C4-2B (cell line): Measurements from ENCODE around the gene STK40.

Experiments used
- H3K27ac ChIP-seq: fragments of 450-650 bp; 2 replicates; pipeline ENCODE4 v1.5.1; 2017
- CTCF ChIP-seq: fragments of 450-650 bp; conservative IDR thresholded peaks from 2 replicates; pipeline ENCODE4 v1.5.1; 2017; ENCODE audit warnings: mild to moderate bottlenecking
- ZFX ChIP-seq: fragments of 450-650 bp; IDR thresholded peaks from 2 replicates; pipeline ENCODE4 v1.6.1; 2017

Gene STK40

DNA sequence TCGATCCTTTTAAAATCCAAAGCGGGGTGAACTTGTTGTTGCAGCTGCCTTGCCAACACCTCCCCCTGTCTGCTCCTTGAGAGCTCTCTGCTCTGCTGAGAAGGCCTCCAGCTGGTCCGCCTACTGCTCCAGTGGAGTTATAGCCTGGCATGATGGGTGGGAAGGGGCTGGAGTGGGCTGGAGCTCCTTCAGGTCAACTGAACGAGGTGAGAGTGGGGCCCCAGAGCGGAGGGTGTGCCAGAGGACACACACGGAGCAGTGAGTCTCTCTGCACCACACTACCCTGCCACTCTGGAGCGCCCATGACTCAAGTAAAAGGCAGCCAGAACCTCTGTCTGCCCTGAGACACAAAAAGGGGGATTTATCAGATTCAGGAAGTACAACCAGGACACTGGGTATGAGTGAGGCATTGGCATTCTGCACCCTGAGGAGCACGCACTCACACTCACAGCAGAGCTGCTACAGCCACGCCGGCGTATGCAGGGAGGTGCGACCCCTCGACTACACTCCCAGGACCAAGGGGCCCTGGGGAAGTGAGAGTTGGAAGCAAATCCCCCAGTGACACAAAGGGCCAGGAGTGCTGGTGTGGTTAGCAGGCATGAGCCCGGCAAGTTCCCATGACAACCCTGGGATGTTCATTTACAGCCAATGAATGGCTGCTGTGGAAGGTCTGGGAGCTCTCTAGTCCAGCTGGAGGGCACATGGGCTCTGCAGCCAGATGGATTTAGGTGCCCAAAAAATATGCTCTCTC, 34.3 kb downstream of the STK40 start:
- TF ChIP-seq CTCF, result no peak
- TF ChIP-seq ZFX, result no peak
- H3K27ac ChIP-seq, result no peak overlapping the region

DNA sequence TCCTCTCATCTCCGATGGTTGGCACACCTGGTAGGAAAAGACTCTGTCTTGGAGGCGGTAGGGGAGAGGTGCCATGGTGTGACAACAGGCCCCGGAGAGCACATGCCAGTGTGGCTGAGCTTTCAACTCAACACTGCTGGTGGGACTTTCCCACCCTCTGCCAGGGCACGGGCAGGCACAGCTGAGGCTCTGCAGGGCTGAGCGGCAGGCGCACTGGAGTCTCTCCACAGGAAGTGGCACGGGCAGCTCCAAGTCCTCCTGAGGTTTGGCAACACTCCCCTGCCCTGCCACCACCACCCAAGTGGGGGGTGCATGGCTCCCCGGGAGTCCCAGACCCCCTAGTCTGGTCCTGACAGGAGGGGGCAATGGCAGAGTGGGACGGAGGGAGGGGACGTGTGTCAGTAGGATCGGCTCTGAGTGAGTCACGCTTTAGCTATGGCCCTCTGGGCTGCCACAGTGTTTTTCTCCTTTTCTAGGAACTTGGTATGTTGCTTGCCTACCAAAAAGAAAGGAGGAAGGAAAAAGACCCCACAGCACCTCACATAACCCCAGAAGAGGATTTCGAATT, 35.0 kb downstream of the STK40 start:
- TF ChIP-seq ZFX (no peak), CTCF (no peak)
- no peak overlapping the region for H3K27ac ChIP-seq

GRCh38 chr1:36349839-36350238, 35.9 kb downstream of the STK40 start:
- no peak overlapping the region for H3K27ac ChIP-seq
- TF ChIP-seq CTCF (no peak), ZFX (no peak)

GRCh38 chr1:36349241-36349671, 36.5 kb downstream of the STK40 start:
- no peak overlapping the region for H3K27ac ChIP-seq
- TF ChIP-seq CTCF (no peak), ZFX (no peak)

- TF ChIP-seq CTCF (no peak), ZFX (no peak)
- H3K27ac ChIP-seq, result no peak overlapping the region
These were observed 38.9 kb downstream of the STK40 start for GRCh38 chr1:36346741-36347370.

DNA sequence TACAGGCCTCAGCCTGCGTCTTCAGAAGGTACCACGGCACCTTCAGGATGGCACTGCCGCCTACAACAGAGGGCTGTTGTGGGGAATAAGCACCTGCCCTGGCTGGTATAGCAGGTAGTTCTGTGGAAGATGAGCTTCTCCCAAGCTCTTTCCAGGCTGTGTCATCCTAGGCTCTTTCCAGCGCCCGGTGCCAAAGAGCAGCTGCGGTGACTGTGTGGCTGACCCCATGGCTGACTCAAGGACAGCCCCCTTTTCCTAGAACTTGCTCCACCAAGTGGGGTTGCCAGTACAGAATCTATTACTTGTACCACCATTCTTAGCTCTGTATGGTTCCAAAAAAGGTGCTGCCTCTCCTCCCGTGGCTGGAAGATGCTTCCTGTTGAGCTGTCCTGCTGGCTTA, 40.4 kb downstream of the STK40 start:
- TF ChIP-seq CTCF (no peak), ZFX (no peak)
- no peak overlapping the region for H3K27ac ChIP-seq

DNA sequence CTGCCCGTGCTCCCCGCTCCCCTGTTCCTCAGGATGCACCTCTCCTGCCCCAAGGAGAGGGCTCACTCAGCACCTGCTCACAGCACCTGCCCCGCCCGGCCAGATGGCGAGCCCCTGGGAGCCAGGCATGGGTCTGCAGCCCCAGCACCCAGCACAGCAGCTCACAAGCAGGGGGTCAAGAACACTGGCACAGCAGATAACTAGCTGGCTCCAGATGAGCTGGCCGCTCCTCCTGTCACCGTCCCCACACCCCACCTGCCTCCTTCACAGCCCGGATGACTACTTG, 41.4 kb downstream of the STK40 start:
- TF ChIP-seq CTCF, result no peak
- TF ChIP-seq ZFX, result no peak
- no peak overlapping the region for H3K27ac ChIP-seq
